Suppressor macrophage treated with lipopolysaccharide for 4 hours (primary cell): Measurements from ENCODE around the gene RALY.
A peak's percentile ranks its signal among the peaks of the same experiment; 100 is the strongest.
"Not testable (repeated sequence)": the region's sequence is repeated elsewhere in the genome, so short reads cannot be mapped to it uniquely, and the experiment has no call there.

Source experiments
- DNase-seq: peaks from one replicate; pipeline ENCODE4 v3.0.0-alpha.2; 2020

Gene RALY

GRCh38 chr20:34111702-34112599 is 118.2 kb downstream of the RALY start, which contains the start of gene EIF2S2:
Gene EIF2S2 (minus strand): TSS chr20:34112243. CDS start chr20:34112110, 133 bp downstream.
- peak; percentile 99 for DNase-seq

- peak; percentile 52 for DNase-seq
Measured at GRCh38 chr20:34112600-34113101, 118.9 kb downstream of the RALY start.

GRCh38 chr20:34114809-34115208 is 121.1 kb downstream of the RALY start:
- no peak for DNase-seq

- no peak for DNase-seq
Measured at GRCh38 chr20:34115232-34115631, 121.5 kb downstream of the RALY start.

- DNase-seq: no peak
Measured at GRCh38 chr20:34120213-34120612, 126.5 kb downstream of the RALY start.

- no peak for DNase-seq
Measured at GRCh38 chr20:34122274-34122980, 128.7 kb downstream of the RALY start.

- DNase-seq: no peak
Measured at GRCh38 chr20:34123309-34123708, 129.6 kb downstream of the RALY start.

- no peak for DNase-seq
Measured at GRCh38 chr20:34124469-34125249, 130.9 kb downstream of the RALY start.

DNA sequence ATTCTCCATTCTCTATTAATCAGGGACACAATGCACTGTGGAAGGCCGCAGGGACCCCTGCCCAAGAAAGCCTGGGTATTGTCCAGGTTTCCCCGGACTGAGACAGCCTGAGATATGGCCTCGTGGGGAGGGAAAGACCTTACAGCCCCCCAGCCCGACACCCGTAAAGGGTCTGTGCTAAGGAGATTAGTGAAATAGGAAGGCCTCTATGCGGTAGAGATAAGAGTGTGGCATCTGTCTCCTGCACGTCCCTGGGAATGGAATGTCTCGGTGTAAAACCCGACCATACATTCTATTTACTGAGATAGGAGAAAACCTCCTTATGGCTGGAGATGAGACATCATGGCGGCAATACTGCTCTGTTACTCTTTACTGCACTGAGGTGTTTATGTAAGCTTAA is 134.1 kb downstream of the RALY start:
- no peak for DNase-seq

GRCh38 chr20:34129518-34130162 is 135.9 kb downstream of the RALY start:
- peak; percentile 79 for DNase-seq

- no peak for DNase-seq
Measured at GRCh38 chr20:34131491-34131890, 137.8 kb downstream of the RALY start.

DNA sequence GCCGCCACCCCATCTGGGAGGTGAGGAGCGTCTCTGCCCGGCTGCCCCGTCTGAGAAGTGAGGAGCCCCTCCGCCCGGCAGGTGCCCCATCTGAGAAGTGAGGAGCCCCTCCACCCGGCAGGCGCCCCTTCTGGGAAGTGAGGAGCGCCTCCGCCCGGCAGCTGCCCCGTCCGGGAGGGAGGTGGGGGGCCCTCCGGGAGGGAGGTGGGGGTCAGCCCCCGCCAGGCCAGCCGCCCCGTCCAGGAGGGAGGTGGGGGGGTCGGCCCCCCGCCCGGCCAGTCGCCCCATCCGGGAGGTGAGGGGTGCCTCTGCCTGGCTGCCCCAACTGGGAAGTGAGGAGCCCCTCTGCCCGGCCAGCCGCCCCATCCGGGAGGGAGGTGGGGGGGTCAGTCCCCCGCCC is 138.8 kb downstream of the RALY start:
- not testable (repeated sequence) for DNase-seq

DNA sequence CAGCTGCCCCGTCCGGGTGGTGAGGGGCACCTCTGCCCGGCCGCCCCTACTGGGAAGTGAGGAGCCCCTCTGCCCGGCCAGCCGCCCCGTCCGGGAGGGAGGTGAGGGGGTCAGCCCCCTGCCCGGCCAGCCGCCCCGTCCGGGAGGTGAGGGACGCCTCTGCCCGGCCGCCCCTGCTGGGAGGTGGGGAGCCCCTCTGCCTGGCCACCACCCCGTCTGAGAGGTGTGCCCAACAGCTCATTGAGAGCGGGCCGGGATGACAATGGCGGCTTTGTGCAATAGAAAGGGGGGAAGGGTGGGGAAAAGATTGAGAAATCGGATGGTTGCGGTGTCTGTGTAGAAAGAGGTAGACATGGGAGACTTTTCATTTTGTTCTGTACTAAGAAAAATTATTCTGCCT is 139.2 kb downstream of the RALY start:
- DNase-seq: not testable (repeated sequence)

DNA sequence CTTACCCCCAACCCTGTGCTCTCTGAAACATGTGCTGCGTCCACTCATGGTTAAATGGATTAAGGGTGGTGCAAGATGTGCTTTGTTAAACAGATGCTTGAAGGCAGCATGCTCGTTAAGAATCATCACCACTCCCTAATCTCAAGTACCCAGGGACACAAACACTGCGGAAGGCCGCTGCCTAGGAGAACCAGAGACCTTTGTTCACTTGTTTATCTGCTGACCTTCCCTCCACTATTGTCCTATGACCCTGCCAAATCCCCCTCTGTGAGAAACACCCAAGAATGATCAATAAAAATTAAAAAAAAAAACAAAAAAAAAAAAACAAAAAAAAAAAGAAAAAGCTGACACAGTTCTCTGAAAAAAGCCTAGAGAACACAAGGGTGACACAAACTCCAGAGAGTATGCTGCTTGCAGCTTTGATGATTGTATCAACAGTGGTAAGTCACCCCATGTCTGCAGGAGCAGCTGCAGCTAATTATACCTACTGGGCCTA is 139.7 kb downstream of the RALY start:
- DNase-seq: not testable (repeated sequence)
